ENCODE measurements around the gene PTCD1.
"Not testable (repeated sequence)": the region's sequence is repeated elsewhere in the genome, so short reads cannot be mapped to it uniquely, and the experiment has no call there.

Gene PTCD1

DNA sequence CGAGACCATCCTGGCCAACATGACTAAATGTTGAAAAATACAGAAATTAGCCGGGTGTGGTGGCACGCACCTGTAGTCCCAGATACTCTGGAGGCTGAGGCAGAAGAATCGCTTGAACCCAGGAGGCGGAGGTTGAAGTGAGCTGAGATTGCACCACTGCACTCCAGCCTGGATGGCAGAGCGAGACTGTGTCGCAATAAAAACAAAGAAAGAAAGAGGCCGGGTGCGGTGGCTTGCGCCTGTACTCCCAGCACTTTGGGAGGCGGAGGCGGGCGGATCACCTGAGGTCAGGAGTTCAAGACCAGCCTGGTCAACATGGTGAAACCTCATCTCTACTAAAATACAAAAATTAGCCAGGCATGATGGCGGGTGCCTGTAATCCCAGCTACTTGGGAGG lies 51.4 kb downstream of the PTCD1 start:
- peaks cover 10% of the 10 kb centered on the region for H3K4me1 ChIP-seq (ENCODE audit: control insufficient read depth, insufficient read depth, low read depth, low read length)
- 94% methylated on average over 13 of the region's 14 CpGs for WGBS

GRCh38 chr7:99386584-99387238 lies 51.9 kb downstream of the PTCD1 start:
- Histone ChIP-seq H3K4ac (ENCODE audit: low read depth in 1 of 2, low read length in 2 of 2) (no peak overlapping the region), H3K4me1 (ENCODE audit: control insufficient read depth, insufficient read depth, low read depth, low read length) (peaks cover 12% of the 10 kb centered on the region), H4K91ac (ENCODE audit: low read length) (no peak overlapping the region), H3K79me1 (replicated peaks; ENCODE audit: low read length, poor library complexity, severe bottlenecking) (peaks cover 33% of the 10 kb centered on the region), H3K4me2 (ENCODE audit: low read length, poor library complexity, severe bottlenecking) (no peak overlapping the region), H2BK15ac (ENCODE audit: low read depth, poor library complexity, severe bottlenecking) (no peak overlapping the region), H3K14ac (ENCODE audit: low read length in 2 of 2) (no peak overlapping the region), H3K23ac (ENCODE audit: low read length in 2 of 2) (no peak overlapping the region), H2AK5ac (ENCODE audit: low read length, severe bottlenecking) (no peak overlapping the region), H3K27me3 (ENCODE audit: control insufficient read depth in 1 of 2, insufficient read depth in 1 of 2, low read length in 2 of 2) (no peaks in the 10 kb centered on the region), H3K9ac (ENCODE audit: low read length) (no peak overlapping the region), H2BK120ac (ENCODE audit: low read depth, low read length) (no peak overlapping the region), H2BK12ac (ENCODE audit: low read length in 2 of 2) (no peak overlapping the region), H3K4me3 (ENCODE audit: insufficient read depth in 1 of 2, low read depth in 1 of 2, low read length in 2 of 2) (no peak overlapping the region), H3K27ac (ENCODE audit: low read length, poor library complexity, severe bottlenecking) (no peak overlapping the region), H2BK5ac (ENCODE audit: low read depth, low read length, poor library complexity, severe bottlenecking) (no peak overlapping the region), H3K18ac (ENCODE audit: low read depth in 1 of 2, low read length in 2 of 2) (no peak overlapping the region), H4K8ac (ENCODE audit: low read length) (no peak overlapping the region), H3K36me3 (ENCODE audit: control insufficient read depth in 1 of 2, insufficient read depth in 2 of 2, low read depth in 1 of 2, low read length in 2 of 2) (peaks cover 74% of the 10 kb centered on the region in 2 experiments), H3K9me3 (ENCODE audit: control insufficient read depth, low read length) (no peaks in the 10 kb centered on the region), H2AFZ (ENCODE audit: low read depth, low read length) (no peak overlapping the region)
- DNase-seq: peak; percentile 36
- 96% methylated on average over 9 of the region's 9 CpGs for WGBS

More for the DNA sequence above, 51.4 kb downstream of the PTCD1 start:
- not testable (repeated sequence) for H2BK15ac ChIP-seq (ENCODE audit: low read depth, poor library complexity, severe bottlenecking); H3K27me3 ChIP-seq (ENCODE audit: control insufficient read depth in 1 of 2, insufficient read depth in 1 of 2, low read length in 2 of 2); H4K91ac ChIP-seq (ENCODE audit: low read length); H2BK120ac ChIP-seq (ENCODE audit: low read depth, low read length); H4K8ac ChIP-seq (ENCODE audit: low read length); H3K4ac ChIP-seq (ENCODE audit: low read depth in 1 of 2, low read length in 2 of 2); H3K4me3 ChIP-seq (ENCODE audit: insufficient read depth in 1 of 2, low read depth in 1 of 2, low read length in 2 of 2); H3K23ac ChIP-seq (ENCODE audit: low read length in 2 of 2); H3K14ac ChIP-seq (ENCODE audit: low read length in 2 of 2); H2AFZ ChIP-seq (ENCODE audit: low read depth, low read length); H3K4me2 ChIP-seq (ENCODE audit: low read length, poor library complexity, severe bottlenecking); H3K9me3 ChIP-seq (ENCODE audit: control insufficient read depth, low read length); H3K9ac ChIP-seq (ENCODE audit: low read length); DNase-seq; H2BK12ac ChIP-seq (ENCODE audit: low read length in 2 of 2); H3K18ac ChIP-seq (ENCODE audit: low read depth in 1 of 2, low read length in 2 of 2); H3K27ac ChIP-seq (ENCODE audit: low read length, poor library complexity, severe bottlenecking); H2BK5ac ChIP-seq (ENCODE audit: low read depth, low read length, poor library complexity, severe bottlenecking); H2AK5ac ChIP-seq (ENCODE audit: low read length, severe bottlenecking)
- H3K79me1 ChIP-seq (replicated peaks; ENCODE audit: low read length, poor library complexity, severe bottlenecking): peaks cover 33% of the 10 kb centered on the region
- H3K36me3 ChIP-seq (ENCODE audit: control insufficient read depth in 1 of 2, insufficient read depth in 2 of 2, low read depth in 1 of 2, low read length in 2 of 2): peaks cover 76 to 78% of the 10 kb centered on the region in 2 experiments

GRCh38 chr7:99385564-99385963 lies 53.0 kb downstream of the PTCD1 start:
- H2BK5ac ChIP-seq (ENCODE audit: low read depth, low read length, poor library complexity, severe bottlenecking): no peak overlapping the region
- peaks cover 34% of the 10 kb centered on the region for H3K79me1 ChIP-seq (replicated peaks; ENCODE audit: low read length, poor library complexity, severe bottlenecking)
- no peak overlapping the region for H3K4me3 ChIP-seq (ENCODE audit: insufficient read depth in 1 of 2, low read depth in 1 of 2, low read length in 2 of 2)
- H3K27ac ChIP-seq (ENCODE audit: low read length, poor library complexity, severe bottlenecking): no peak overlapping the region
- no peak for DNase-seq
- H2BK12ac ChIP-seq (ENCODE audit: low read length in 2 of 2): peak overlapping the region in 1 of 2 experiments; percentile 54
- no peak overlapping the region for H3K23ac ChIP-seq (ENCODE audit: low read length in 2 of 2)
- no peak overlapping the region for H3K4ac ChIP-seq (ENCODE audit: low read depth in 1 of 2, low read length in 2 of 2)
- WGBS: 93% methylated on average over 8 of the region's 8 CpGs
- H4K8ac ChIP-seq (ENCODE audit: low read length): no peak overlapping the region
- H2BK120ac ChIP-seq (ENCODE audit: low read depth, low read length): no peak overlapping the region
- H3K36me3 ChIP-seq (ENCODE audit: control insufficient read depth in 1 of 2, insufficient read depth in 2 of 2, low read depth in 1 of 2, low read length in 2 of 2): peaks cover 69 to 75% of the 10 kb centered on the region in 2 experiments
- H4K91ac ChIP-seq (ENCODE audit: low read length): no peak overlapping the region
- peaks cover 24% of the 10 kb centered on the region for H3K4me1 ChIP-seq (ENCODE audit: control insufficient read depth, insufficient read depth, low read depth, low read length)
- no peak overlapping the region for H3K4me2 ChIP-seq (ENCODE audit: low read length, poor library complexity, severe bottlenecking)
- H3K9ac ChIP-seq (ENCODE audit: low read length): no peak overlapping the region
- H3K9me3 ChIP-seq (ENCODE audit: control insufficient read depth, low read length): no peaks in the 10 kb centered on the region
- no peak overlapping the region for H3K18ac ChIP-seq (ENCODE audit: low read depth in 1 of 2, low read length in 2 of 2)
- no peak overlapping the region for H2AFZ ChIP-seq (ENCODE audit: low read depth, low read length)
- no peak overlapping the region for H2AK5ac ChIP-seq (ENCODE audit: low read length, severe bottlenecking)
- H2BK15ac ChIP-seq (ENCODE audit: low read depth, poor library complexity, severe bottlenecking): no peak overlapping the region
- no peaks in the 10 kb centered on the region for H3K27me3 ChIP-seq (ENCODE audit: control insufficient read depth in 1 of 2, insufficient read depth in 1 of 2, low read length in 2 of 2)
- H3K14ac ChIP-seq (ENCODE audit: low read length in 2 of 2): no peak overlapping the region

- H3K36me3 ChIP-seq (ENCODE audit: control insufficient read depth in 1 of 2, insufficient read depth in 2 of 2, low read depth in 1 of 2, low read length in 2 of 2): peaks cover 58 to 68% of the 10 kb centered on the region in 2 experiments
- no peak overlapping the region for H4K91ac ChIP-seq (ENCODE audit: low read length)
- no peak overlapping the region for H2BK15ac ChIP-seq (ENCODE audit: low read depth, poor library complexity, severe bottlenecking)
- no peak overlapping the region for H3K14ac ChIP-seq (ENCODE audit: low read length in 2 of 2)
- no peak overlapping the region for H4K8ac ChIP-seq (ENCODE audit: low read length)
- H2BK12ac ChIP-seq (ENCODE audit: low read length in 2 of 2): peak overlapping the region in 1 of 2 experiments; percentile 3
- DNase-seq: no peak
- peaks cover 36% of the 10 kb centered on the region for H3K79me1 ChIP-seq (replicated peaks; ENCODE audit: low read length, poor library complexity, severe bottlenecking)
- no peak overlapping the region for H3K4me2 ChIP-seq (ENCODE audit: low read length, poor library complexity, severe bottlenecking)
- no peak overlapping the region for H3K4ac ChIP-seq (ENCODE audit: low read depth in 1 of 2, low read length in 2 of 2)
- H3K4me1 ChIP-seq (ENCODE audit: control insufficient read depth, insufficient read depth, low read depth, low read length): peaks cover 32% of the 10 kb centered on the region
- H3K9ac ChIP-seq (ENCODE audit: low read length): no peak overlapping the region
- H3K18ac ChIP-seq (ENCODE audit: low read depth in 1 of 2, low read length in 2 of 2): no peak overlapping the region
- H2AK5ac ChIP-seq (ENCODE audit: low read length, severe bottlenecking): no peak overlapping the region
- H3K9me3 ChIP-seq (ENCODE audit: control insufficient read depth, low read length): no peaks in the 10 kb centered on the region
- no peak overlapping the region for H2AFZ ChIP-seq (ENCODE audit: low read depth, low read length)
- no peak overlapping the region for H2BK120ac ChIP-seq (ENCODE audit: low read depth, low read length)
- no peak overlapping the region for H3K4me3 ChIP-seq (ENCODE audit: insufficient read depth in 1 of 2, low read depth in 1 of 2, low read length in 2 of 2)
- H3K27me3 ChIP-seq (ENCODE audit: control insufficient read depth in 1 of 2, insufficient read depth in 1 of 2, low read length in 2 of 2): no peaks in the 10 kb centered on the region
- H3K27ac ChIP-seq (ENCODE audit: low read length, poor library complexity, severe bottlenecking): no peak overlapping the region
- WGBS: 86% methylated on average over 2 of the region's 4 CpGs
- no peak overlapping the region for H3K23ac ChIP-seq (ENCODE audit: low read length in 2 of 2)
- H2BK5ac ChIP-seq (ENCODE audit: low read depth, low read length, poor library complexity, severe bottlenecking): no peak overlapping the region
These were observed 54.1 kb downstream of the PTCD1 start for GRCh38 chr7:99384523-99384922.
